ENCODE measurements around the gene MAP2K5.

The MAP2K5 gene

GRCh38 chr15:67813104-67813634 is 270.7 kb downstream of the MAP2K5 start:
- no peak for DNase-seq

GRCh38 chr15:67815036-67815592 is 272.6 kb downstream of the MAP2K5 start:
- no peak for DNase-seq

GRCh38 chr15:67816668-67817067 is 274.2 kb downstream of the MAP2K5 start:
- no peak for DNase-seq

- no peak for DNase-seq
These were observed 276.0 kb downstream of the MAP2K5 start for GRCh38 chr15:67818464-67818863.

- no peak for DNase-seq
These were observed 277.1 kb downstream of the MAP2K5 start for GRCh38 chr15:67819636-67820035.

- DNase-seq = no peak
These were observed 277.9 kb downstream of the MAP2K5 start for GRCh38 chr15:67820122-67820991.

GRCh38 chr15:67820992-67821783 is 278.7 kb downstream of the MAP2K5 start:
- peak; percentile 52 for DNase-seq

- DNase-seq = no peak
These were observed 279.4 kb downstream of the MAP2K5 start for GRCh38 chr15:67821784-67822440.

- DNase-seq = no peak
These were observed 280.2 kb downstream of the MAP2K5 start for GRCh38 chr15:67822537-67823313.

GRCh38 chr15:67823314-67824196 is 281.1 kb downstream of the MAP2K5 start:
- no peak for DNase-seq

GRCh38 chr15:67824197-67824968 is 281.9 kb downstream of the MAP2K5 start:
- no peak for DNase-seq

GRCh38 chr15:67824976-67825880 is 282.7 kb downstream of the MAP2K5 start, which contains the start of gene SKOR1:
SKOR1 (plus strand) TSS chr15:67825509; CDS start chr15:67825603, 94 bp downstream.
- DNase-seq = peak; percentile 82

GRCh38 chr15:67825881-67826716 is 283.6 kb downstream of the MAP2K5 start:
- DNase-seq = no peak

- DNase-seq = no peak
These were observed 284.4 kb downstream of the MAP2K5 start for GRCh38 chr15:67826717-67827561.

- no peak for DNase-seq
These were observed 285.2 kb downstream of the MAP2K5 start for GRCh38 chr15:67827562-67828277.

- no peak for DNase-seq
These were observed 285.9 kb downstream of the MAP2K5 start for GRCh38 chr15:67828278-67828968.
